ENCODE data around the gene GALE.
"Not testable (repeated sequence)": the region's sequence is repeated elsewhere in the genome, so short reads cannot be mapped to it uniquely, and the experiment has no call there.

GALE gene

DNA sequence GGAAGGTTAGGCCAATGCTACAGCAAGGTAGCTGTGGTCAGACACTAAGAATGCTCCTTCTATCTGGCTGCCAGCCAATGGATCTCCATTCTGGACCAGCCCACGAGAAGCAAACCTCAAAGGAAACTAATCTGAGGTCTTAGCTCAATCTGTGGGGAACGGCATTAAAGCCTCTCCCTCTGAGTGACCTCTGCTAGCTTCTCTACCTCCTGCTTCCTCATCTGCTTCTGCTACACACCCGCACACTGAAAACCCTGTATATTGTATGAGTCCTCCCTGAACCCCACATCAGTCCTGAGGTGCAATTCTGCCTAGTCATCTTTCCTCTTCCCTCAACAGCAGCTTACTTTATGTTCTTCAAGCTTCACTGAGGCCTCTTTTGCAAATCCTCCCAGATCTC lies 6.9 kb upstream of the GALE start:
- no peak for DNase-seq

DNA sequence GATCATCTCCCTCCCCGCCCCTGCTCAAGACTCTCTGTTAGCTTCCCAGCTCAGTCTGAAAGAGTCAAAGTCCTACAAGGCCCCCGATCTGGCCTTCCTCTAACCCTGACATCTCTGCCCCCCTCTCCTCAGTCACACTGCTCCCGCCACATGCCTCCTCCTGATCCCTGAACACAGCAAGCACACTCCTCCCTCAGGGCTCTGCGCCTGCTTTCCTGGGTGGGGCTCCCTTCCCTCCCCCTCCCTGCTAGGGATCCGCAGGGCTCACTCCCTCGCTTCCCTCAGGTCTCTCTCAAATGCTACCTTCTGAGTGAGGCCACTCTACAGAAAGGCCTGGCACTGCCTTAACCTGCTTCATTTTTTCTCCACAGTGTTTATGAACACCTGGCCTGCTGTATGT lies 5.7 kb upstream of the GALE start:
- no peak for DNase-seq

DNA sequence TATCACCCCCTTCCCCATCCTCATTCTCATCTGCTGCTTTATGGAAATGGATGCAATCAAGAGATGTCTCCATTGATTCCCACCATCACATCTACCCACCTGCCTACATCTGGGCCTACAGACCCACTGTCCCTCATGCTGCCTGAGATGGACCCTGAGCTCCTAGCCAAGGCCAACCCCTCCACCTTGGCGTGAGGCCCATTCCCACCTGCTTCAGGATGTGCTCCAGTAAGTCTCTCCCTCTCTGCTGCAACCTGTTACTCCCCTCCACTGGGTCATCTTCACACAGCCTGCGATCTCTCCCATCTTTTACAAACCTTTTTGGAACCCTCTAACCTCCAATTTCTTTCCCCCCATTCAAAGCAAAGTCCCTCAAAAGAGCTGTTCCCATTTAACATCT lies 4.5 kb upstream of the GALE start:
- DNase-seq = no peak

DNA sequence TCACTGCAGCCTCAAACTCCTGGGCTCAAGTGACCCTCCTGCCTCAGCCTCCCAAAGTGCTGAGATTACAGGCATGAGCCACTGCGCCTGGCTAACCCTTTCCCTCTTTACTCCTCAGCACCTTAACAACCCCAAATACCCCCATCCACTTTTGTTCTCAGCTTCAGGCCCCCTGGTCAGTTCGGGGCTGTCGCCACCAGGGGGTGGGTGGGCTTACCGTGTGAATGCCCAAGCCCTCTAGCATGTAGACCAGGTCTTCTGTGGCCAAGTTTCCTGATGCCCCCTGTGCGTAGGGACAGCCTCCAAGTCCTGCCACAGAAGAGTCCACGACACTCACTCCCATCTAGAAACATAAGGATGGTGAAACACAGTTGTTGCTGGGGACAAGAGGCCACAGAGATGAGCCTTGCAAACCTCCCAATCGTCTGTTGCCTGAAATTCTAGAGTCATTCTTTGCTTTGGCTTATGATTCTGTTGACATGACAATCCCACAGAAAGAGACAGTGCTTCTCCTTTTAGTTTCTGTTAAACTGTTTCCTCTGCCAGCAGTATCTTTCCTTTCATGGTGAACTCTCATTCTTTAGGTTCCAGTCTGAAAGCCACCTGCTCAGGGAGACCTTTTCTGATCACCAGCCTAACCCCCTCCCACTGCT lies 3.8 kb upstream of the GALE start:
- no peak for DNase-seq

DNA sequence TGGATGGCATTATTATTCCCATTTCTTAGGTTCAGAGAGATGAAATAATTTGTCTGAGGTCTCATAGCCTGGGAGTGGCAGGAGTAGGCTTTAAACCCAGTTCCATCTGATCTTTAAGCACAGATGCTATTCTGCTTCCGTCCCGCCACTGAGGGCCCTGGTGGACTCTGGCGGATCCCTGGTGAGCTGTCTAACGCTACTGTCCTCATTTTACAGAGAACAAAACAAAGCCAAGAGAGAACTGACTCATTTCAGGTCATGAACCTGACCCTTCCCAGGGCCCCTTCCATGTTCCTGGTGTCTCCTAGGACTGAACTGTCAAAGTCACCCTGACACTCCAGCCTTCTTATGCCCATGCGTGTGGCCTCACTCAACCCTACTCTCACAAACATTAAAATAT lies 3.1 kb upstream of the GALE start:
- DNase-seq = no peak

DNA sequence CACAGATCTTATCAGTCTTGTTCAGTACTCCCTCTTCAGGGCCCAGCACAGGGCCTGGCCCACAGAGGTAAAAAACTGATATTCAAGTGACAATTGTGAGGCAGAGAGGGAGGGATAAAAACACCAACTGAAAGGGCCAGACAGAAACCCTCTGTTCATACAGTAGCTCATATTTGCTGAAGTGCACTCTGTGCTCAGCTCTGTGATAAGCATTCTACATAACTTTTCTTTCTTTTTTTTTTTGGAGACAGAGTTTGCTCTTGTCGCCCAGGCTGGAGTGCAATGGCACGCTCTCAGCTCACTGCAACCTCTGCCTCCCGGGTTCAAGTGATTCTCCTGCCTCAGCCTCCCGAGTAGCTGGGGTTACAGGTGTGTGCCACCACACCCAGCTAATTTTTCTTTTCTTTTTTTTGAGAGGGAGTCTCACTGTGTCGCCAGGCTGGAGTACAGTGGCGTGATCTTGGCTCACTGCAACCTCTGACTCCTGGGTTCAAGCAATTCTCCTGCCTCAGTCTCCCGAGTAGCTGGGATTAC lies 2.3 kb upstream of the GALE start:
- not testable (repeated sequence) for DNase-seq

DNA sequence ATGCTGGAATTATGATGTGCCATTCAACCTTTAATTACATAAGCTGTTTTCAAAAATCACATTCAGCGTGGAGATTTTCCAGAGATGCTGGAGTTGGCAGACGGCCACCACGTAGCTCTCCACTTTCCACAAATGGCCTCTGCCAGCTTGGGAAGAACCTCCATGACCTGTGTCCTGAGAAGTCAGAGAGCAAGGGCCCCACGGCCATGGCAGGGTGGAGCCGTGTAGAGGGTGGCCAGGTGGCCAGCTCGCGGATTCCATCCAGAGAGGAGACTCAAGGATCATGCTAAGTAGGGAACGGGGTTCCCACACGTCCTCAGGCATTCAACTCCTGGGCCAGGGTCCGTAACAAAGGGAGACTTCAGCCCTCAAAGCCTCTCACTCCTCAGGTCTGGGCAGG lies 1.3 kb upstream of the GALE start:
- DNase-seq = no peak

DNA sequence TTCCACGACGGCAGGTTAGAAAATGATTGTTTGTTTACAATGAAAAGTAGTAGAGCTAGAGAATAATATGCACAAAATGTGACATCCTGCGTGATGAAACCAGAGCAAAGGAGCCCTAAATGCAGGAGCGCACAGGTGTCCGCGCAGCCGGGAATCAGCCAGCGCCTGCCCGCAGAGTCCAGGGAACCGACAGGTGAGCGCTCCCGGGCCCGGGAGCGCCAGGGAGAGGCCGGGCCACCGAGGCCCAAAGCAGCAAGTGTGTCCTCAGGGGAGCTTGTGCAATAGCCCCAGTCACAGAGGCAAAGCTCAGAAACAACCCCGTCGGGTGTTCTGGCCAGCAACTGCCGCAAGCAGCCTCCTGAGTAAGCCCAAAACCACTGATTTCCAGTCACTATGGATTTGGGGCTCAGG lies 789 bp upstream of the GALE start:
- DNase-seq = no peak

DNA sequence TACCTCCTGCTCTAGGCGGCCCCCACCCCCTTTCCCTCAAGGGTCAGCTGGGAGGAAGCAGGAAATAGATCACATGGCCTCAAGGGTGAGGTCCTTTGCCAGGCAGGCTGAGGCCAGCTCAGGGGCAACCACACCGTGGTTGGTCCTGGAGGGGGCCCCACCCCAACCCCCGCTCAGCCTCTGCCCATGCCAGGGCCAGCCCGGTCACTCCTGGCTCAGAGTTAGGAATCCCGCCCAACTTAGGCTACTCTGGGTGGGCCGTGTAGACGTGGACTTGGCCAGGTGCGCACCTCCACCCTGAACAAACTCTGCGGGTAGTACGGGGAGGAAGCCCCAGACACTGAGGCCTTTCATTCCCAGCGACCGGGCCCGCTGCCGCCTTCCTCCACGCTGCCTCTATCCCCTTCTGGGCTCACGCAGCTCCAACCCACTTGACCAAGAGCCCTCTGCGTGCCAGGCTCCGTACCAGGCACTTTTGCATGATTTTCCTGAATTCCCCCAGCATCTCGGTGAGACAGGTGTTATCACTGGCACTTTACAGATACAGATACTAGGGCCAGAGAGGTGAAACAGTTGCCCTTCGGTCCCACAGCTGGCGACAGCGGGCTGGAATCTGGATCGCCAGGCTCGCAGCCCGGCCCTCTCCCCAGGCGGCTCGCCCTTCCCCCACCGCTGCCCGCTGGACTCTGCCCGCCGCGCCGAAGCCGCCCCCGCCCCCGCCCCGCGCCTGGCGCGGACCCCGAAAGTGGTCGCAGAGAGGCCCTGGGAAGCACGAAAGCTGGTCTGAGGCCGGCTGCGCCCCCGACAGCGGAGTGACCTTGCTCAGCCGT lies 769 bp downstream of the GALE start:
- DNase-seq = peak; percentile 51

DNA sequence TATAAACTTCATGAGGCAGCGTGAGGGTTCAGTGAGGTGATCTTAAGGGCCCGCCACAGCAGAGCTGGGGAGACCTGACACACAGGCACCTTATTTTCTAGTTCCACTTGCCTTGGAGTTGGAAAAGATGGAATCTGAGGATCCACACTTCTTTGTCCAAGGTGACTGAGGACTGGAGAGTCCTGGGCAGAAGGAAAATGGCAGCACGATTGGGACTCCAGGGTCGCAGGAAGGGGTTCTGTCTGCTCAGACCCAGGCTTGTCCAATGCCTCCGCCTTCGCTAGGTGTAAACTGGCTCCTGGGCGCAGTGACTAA lies 1.3 kb downstream of the GALE start:
- DNase-seq = no peak

DNA sequence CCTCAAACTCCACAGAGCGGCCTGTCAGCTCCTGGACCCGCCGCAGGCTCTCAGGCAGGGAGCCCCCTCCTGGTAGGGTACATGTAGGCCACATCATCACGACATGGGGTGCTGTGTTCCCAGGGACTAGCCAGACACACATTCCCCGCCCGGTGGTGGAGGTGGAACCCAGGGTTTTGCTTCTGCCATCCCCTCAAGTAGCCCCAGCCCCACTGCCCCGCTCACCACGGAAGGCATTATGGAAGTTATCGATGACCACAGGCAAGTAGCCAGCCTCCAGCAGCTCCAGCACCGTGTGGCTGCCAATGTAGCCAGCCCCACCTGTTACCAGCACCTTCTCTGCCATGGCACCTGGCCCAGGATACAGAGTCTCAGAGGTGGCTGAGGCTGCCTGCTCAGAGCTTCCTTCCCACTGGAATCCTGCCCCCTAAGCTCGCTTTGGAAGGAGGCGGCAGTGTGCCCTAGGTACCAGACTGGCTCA lies 1.9 kb downstream of the GALE start:
- DNase-seq = no peak

DNA sequence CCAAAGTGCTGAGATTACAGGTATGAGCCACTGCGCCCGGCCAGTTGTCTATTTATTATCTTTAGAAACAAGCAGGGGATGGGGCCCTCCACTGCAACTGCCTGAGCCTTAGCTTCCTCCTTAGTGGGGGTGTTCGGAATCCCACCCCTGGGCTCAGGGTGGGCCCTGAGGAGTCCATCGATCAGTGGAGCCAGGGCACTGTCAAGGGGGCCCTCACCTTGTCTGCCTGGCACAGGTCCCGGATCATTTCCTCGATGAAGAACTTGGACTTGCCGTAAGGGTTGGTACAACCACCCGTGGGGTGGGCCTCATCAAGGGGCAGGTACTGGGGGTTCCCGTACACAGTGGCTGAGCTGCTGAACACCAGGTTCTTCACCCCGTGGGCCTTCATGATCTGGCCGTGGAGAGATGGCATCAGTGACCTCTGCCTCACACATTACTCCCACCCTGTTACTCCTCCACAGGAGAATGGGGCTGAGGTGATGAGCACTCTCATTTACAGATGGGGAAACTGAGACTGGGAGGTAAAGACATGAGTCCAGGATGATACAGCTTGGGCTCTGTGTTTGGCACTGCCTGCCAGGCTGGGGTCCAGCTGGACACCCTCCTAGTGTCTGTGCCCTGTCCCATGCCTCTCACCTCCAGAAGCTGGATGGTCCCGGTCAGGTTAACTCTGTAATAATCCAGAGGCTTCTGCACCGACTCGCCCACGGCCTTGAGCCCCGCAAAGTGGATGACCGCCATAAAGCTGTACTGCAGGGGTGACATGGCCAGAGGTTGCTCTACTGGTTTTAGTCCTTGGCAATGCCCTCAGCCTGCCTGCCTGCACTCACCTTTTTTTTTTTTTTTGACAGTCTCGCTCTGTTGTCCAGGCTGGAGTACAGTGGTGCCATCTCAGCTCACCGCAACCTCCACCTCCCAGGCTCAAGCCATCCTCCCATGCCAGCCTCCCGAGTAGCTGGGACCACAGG lies 2.8 kb downstream of the GALE start:
- no peak for DNase-seq

DNA sequence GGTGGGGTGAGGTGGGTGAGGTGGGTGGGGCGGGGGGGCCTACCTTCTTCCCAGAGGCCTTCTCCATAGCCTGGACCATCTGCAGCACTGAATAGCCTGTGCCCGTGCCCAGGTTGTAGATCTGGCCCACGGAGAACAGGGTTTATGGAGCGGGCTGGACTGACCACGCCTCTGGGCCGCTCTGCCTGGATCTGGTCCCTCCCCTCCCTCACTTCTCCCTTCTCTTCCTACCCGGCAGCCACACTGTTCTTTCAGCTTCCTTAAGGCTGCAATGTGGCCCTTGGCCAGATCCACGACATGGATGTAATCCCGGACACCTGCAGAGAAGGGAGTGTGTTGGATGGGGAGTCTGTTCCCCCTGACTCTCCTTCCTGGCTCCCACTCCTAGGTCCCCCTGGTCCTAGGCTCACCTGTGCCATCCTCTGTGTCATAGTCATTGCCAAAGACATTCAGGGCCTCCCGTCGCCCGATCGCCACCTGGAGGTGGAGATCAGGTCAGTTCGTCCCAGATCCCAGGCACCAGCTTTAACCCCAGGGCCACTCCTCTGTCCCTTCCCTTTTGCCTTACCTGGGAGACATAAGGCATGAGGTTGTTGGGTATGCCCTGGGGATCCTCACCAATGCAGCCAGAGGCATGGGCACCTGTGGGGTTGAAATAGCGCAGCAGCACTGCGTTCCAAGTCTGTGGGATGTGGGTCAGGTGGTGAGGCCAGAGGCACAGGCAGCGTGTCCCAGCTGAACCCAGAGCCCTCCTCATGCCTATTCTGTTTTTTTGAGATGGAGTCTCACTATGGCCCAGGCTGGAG lies 3.9 kb downstream of the GALE start:
- DNase-seq = no peak

DNA sequence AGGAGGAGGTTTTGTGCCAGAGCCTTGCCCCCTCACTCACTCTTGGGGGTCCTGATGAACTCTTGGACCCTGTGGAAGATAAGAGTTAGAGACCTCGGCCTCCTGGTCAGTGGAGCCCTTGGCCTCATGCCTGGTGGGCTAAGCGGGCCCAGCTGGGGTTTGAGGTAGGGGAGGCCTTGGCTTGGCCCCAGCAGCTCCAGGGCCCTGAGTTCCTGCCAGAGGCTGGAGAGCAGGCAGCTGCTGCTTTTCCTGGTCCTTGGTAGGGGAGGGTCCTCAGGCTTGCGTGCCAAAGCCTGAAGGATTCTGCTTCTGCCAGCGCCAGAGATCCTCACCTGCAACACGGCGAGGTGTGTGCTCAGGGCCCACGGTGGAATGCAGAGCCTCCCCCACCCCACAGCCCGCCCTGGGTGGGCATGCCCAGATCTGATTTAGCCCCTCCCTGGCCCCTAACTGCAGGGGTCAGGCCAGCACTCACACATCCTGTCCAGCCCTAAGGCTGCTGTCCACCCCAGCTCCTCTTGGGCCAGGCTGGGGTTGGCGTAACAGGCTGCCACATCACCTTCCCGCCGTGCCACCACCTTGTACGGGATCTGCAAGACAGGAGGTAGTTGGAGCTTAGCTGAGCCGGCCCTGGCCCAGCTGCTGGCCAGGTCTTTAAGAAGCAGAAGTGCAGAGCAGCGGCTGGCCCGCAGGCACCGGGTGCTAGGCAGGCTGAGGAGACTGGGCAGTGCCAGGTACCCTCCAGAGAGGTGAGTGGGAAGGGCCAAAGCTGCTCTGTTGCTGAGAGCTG lies 4.7 kb downstream of the GALE start:
- no peak for DNase-seq

DNA sequence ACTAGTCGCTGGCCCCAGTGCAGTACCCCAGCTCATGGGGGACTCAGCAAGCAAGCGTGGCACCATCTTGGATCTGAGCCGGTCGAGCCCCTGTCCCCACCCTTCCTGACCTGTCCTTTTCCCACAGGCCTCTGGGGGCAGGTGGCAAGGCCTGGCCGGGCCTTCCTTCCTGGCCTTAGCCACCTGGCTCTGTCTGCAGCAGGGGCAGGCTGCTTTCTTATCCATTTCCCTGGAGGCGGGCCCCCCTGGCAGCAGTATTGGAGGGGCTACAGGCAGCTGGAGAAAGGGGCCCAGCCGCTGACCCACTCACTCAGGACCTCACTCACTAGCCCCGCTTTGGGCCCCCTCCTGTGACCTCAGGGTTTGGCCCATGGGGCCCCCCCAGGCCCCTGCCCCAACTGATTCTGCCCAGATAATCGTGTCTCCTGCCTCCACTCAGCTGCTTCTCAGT lies 5.8 kb downstream of the GALE start:
- DNase-seq = not testable (repeated sequence)

DNA sequence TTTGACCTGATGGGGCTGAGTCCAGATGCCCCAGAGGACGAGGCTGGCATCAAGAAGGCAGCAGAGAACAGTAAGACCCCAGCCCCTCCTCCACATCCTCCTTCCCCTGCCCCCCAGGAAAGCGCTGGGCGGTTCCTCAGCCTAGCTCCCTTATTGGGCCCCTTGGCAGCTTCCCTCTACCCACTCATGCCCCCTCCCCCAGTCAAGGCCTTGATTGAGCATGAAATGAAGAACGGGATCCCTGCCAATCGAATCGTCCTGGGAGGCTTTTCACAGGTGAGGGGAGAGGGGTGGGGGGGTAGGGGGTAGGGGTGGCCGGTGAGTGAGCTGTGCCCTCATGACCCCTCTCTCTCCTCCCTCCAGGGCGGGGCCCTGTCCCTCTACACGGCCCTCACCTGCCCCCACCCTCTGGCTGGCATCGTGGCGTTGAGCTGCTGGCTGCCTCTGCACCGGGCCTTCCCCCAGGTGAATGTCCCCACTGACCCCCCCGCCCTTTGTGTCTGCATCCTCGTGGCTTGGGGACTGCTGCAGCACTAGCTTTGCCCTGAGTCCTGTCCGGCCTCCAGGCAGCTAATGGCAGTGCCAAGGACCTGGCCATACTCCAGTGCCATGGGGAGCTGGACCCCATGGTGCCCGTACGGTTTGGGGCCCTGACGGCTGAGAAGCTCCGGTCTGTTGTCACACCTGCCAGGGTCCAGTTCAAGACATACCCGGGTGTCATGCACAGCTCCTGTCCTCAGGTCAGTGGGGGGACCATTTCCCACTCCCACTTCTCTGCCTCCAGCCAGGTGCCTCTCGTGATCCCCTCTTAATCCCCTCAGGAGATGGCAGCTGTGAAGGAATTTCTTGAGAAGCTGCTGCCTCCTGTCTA lies 6.5 kb downstream of the GALE start:
- no peak for DNase-seq

DNA sequence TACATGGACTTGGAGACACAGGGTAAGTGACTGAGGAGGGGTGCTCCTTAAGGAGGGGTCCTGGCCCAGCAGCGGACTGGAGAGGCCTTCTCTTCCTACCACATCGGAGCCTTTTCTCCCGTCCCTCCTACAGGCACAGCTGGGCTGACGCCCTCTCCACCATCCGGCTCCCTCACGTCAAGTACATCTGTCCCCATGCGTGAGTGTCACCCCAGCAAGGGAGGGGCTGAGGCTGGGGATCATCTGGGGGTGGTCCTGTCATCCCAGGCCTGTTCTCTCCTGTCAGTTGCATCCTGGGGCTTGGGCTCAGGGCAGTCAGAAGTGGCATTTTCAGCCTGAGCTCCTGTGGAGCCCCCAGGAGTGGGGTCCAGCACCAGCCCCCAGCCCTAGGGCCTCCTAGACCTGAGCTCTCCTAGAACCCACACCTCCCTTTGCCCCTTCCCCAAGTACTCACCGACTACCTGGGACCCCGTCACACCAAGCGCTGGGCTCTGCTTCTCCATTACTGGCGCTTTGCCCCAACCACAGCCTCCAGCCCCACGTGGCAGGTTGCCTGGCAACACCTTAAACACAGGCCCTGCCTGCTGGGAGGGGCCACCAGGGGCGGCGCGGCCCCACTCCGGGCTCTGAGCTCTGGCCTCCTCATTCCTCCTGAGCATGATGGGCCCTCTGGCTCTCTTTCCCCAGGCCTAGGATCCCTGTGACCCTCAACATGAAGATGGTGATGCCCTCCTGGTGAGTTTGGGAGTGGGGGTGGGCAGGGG lies 7.4 kb downstream of the GALE start:
- DNase-seq = no peak

DNA sequence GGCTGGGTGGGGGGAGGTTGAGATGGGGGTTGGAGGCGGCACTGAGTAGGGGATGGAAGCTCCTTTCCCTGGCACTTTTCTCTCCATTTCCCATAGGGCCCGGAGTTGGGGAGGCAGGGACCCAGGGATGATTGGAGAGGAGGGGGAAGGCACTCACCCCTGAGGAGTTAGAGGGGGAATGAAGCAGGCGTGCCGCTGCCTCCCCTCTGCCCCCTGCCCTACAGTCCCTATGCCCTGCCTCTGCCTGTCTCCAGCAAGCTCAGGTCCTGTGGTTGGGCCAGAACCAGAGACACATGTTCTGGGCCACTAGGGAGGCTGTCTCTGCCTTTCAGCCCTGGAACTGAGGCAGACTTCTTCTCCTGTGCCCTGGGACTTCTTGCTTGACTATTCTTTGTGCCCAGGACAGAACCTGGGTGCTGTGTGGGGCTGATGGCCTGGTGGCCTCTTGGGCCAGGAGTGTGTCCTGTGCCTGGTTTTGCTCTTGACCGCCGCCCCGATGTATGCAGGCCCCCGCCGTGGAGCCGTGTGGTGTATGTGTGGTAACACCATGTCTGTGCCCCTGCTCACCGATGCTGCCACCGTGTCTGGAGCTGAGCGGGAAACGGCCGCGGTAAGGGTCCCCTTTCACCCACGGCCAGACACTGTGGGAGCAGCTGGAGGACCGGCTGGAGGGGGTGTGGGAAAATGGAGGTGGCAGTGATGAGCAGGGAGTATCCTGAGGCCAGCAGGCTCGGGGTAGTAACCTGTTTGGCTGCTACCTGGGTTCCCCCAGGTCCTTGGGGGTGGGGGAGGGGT lies 8.2 kb downstream of the GALE start:
- no peak for DNase-seq
